ENCODE measurements around the gene ABCF3.

ABCF3 gene

GRCh38 chr3:184242297-184242685 is 56.3 kb downstream of the ABCF3 start:
- H3F3A ChIP-seq (ENCODE audit: insufficient read depth) = peaks cover 6% of the 10 kb centered on the region; the same call in 1 of the 2 replicates
- H3K27me3 ChIP-seq (ENCODE audit: low read length) = no peaks in the 10 kb centered on the region
- no peaks in the 10 kb centered on the region for H3K9me2 ChIP-seq (replicated peaks; ENCODE audit: insufficient read depth, low read length)
- H3K36me3 ChIP-seq (ENCODE audit: low read length) = no peaks in the 10 kb centered on the region
- no peak overlapping the region for H2AFZ ChIP-seq (ENCODE audit: low read depth, low read length, severe bottlenecking)
- H3K4me2 ChIP-seq (ENCODE audit: low read depth, low read length, poor library complexity, severe bottlenecking) = no peak overlapping the region
- H4K20me1 ChIP-seq (ENCODE audit: low read depth, low read length) = no peaks in the 10 kb centered on the region
- H3K79me2 ChIP-seq (ENCODE audit: insufficient read depth, low read length) = peaks cover 11% of the 10 kb centered on the region
- no peaks in the 10 kb centered on the region for H3K9me3 ChIP-seq (ENCODE audit: insufficient read depth, low read length)
- no peak overlapping the region for H3K27ac ChIP-seq (ENCODE audit: low read depth, low read length)
- TF ChIP-seq, protein P1, sequence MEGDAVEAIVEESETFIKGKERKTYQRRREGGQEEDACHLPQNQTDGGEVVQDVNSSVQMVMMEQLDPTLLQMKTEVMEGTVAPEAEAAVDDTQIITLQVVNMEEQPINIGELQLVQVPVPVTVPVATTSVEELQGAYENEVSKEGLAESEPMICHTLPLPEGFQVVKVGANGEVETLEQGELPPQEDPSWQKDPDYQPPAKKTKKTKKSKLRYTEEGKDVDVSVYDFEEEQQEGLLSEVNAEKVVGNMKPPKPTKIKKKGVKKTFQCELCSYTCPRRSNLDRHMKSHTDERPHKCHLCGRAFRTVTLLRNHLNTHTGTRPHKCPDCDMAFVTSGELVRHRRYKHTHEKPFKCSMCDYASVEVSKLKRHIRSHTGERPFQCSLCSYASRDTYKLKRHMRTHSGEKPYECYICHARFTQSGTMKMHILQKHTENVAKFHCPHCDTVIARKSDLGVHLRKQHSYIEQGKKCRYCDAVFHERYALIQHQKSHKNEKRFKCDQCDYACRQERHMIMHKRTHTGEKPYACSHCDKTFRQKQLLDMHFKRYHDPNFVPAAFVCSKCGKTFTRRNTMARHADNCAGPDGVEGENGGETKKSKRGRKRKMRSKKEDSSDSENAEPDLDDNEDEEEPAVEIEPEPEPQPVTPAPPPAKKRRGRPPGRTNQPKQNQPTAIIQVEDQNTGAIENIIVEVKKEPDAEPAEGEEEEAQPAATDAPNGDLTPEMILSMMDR (IDR thresholded peaks at IDR 0.05; ENCODE audit: insufficient read depth, low read length, poor library complexity, severe bottlenecking) = no peak
- TF ChIP-seq EZH2phosphoT487 (conservative IDR thresholded peaks at IDR 0.05; ENCODE audit: low read length) = no peak
- no peak overlapping the region for H3K9ac ChIP-seq (ENCODE audit: low read length)
- H3K4me3 ChIP-seq (ENCODE audit: insufficient read depth, low read length, poor library complexity, severe bottlenecking) = no peak overlapping the region
